Measurements from ENCODE around the gene DCBLD1. TPM values are rescaled to one million over a fixed set of nuclear protein-coding genes. Genes with fewer than 3 reads are reported as not detected.

DCBLD1 gene
- total and polyA plus RNA-seq, 2 of the 4 experiments (the other 2 are of a cell fraction) = 21.1 to 27.8 TPM

DNA sequence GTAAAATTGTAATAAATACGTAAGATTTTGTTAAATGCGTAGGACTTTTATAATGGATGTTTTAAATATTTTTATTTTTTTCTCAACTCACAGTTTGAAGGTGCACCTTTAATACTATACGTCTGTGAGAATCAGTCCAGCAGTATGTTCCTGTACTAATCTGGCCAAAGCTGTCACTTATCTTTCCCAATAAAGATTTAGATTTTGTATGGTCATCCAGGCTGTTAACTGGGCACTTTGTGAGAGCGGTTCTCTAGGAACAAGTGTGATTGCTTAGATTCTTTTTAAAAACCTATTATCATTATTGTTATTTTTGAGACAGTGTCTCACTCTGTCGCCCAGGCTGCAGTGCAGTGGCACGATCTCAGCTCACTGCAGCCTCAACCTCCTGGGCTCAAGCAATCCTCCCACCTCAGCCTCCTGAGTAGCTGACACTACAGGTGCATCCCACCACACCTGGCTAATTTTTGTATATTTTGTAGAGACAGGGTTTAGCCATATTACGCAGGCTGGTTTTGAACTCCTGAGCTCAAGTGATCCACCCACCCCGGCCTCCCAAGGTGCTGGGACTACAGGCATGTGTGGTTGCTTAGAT, 1.7 kb downstream of the DCBLD1 start:
- H3K9me1 ChIP-seq (ENCODE audit: insufficient read depth, low read length) = peaks cover 4% of the 10 kb centered on the region; the same call in 1 of the 2 replicates
- H3K23ac ChIP-seq (ENCODE audit: low read depth, low read length) = 0 out of 2 replicates have a peak overlapping the region, but pooled peaks have one; percentile 49
- H3K27ac ChIP-seq (ENCODE audit: insufficient read depth, low read length) = peak overlapping the region; percentile 16; the same call in 1 of the 2 replicates
- no peak overlapping the region for H2AK9ac ChIP-seq (replicated peaks; ENCODE audit: low read depth, low read length, poor library complexity)
- peaks cover 7% of the 10 kb centered on the region for H3K36me3 ChIP-seq (ENCODE audit: control insufficient read depth, insufficient read depth, low read length)
- peak overlapping the region; percentile 98 for H3K4me3 ChIP-seq (ENCODE audit: insufficient read depth, low read depth, low read length)
- peaks cover 9% of the 10 kb centered on the region for H3K4me1 ChIP-seq (ENCODE audit: control insufficient read depth, insufficient read depth, low read length)
- no peak overlapping the region; the same call in none of the 2 replicates for H3K4ac ChIP-seq (ENCODE audit: low read depth, low read length)
- H2BK15ac ChIP-seq (ENCODE audit: low read depth, low read length) = no peak overlapping the region
- 0 out of 2 replicates have a peak overlapping the region, but pooled peaks have one; percentile 96 for H3K56ac ChIP-seq (ENCODE audit: extremely low read depth, insufficient read depth, low read length)
- no peak overlapping the region for H4K91ac ChIP-seq (ENCODE audit: insufficient read depth, low read depth, low read length)
- H3K79me1 ChIP-seq (ENCODE audit: low read depth in 1 of 2, low read length in 2 of 2) = peaks cover 20 to 47% of the 10 kb centered on the region in 2 experiments
- H2BK20ac ChIP-seq (ENCODE audit: low read depth, low read length) = no peak overlapping the region
- POLR2A ChIA-PET (ENCODE audit: unreplicated experiment) = no interaction called here
- 0 out of 2 replicates have a peak overlapping the region, but pooled peaks have one; percentile 27 for H3K18ac ChIP-seq (ENCODE audit: low read depth, low read length)
- H3K9ac ChIP-seq (ENCODE audit: low read depth, low read length) = peak overlapping the region; percentile 32; the same call in 1 of the 2 replicates
- H2BK5ac ChIP-seq (ENCODE audit: low read depth, low read length, poor library complexity, severe bottlenecking) = peak overlapping the region; percentile 68
- no peaks in the 10 kb centered on the region for H3K27me3 ChIP-seq (ENCODE audit: control insufficient read depth, insufficient read depth, low read length)
- no peak overlapping the region for H2AFZ ChIP-seq (replicated peaks; ENCODE audit: low read length, poor library complexity)
- no peak overlapping the region for H2AK5ac ChIP-seq (ENCODE audit: low read depth, low read length)
- peak overlapping the region; percentile 16 for H2BK120ac ChIP-seq (ENCODE audit: low read depth, low read length)
- dilution Hi-C loops (cut with HindIII; ENCODE audit: low sequenced_read_pairs, unreplicated experiment) = no loop called here
- intact Hi-C loops (cut with micrococcal nuclease) = no loop called here
- CTCF ChIA-PET = interaction anchor here (1.0 to 1.8 kb wide), 4 partner anchors 27 to 74 kb away, joined by 3 to 5 read pairs (median 4); no protein-coding TSS in a partner anchor
- no peak overlapping the region for H4K5ac ChIP-seq (ENCODE audit: low read depth, low read length)
- no peak for DNase-seq
- H3K14ac ChIP-seq (replicated peaks; ENCODE audit: low read depth, low read length) = no peak overlapping the region; the same call in 1 of the 2 replicates
- 75% methylated on average over 2 of the region's 8 CpGs; no CpG with 5 or more reads in 1 of the 2 experiments for WGBS, 2 experiments (ENCODE audit: extremely low coverage in 2 of 2, insufficient read length in 1 of 2)
- peak overlapping the region; percentile 99 for H3K4me2 ChIP-seq (ENCODE audit: low read depth, low read length)
- in situ Hi-C loops (cut with MboI; ENCODE audit: low sequenced_read_pairs) = no loop called here
- BruUV-seq (replicated peaks) = no TSS peak
- H4K20me1 ChIP-seq (ENCODE audit: insufficient read depth, low read length) = no peaks in the 10 kb centered on the region; the same call in 1 of the 2 replicates
- TF ChIP-seq RFX5 (IDR thresholded peaks at IDR 0.05; ENCODE audit: low read depth, low read length) = no peak
- TF ChIP-seq, protein P1, sequence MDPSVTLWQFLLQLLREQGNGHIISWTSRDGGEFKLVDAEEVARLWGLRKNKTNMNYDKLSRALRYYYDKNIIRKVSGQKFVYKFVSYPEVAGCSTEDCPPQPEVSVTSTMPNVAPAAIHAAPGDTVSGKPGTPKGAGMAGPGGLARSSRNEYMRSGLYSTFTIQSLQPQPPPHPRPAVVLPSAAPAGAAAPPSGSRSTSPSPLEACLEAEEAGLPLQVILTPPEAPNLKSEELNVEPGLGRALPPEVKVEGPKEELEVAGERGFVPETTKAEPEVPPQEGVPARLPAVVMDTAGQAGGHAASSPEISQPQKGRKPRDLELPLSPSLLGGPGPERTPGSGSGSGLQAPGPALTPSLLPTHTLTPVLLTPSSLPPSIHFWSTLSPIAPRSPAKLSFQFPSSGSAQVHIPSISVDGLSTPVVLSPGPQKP (IDR thresholded peaks at IDR 0.05; ENCODE audit: borderline replicate concordance, low read depth, low read length) = no peak
- no peak for TF ChIP-seq POLR2A (IDR thresholded peaks at IDR 0.05; ENCODE audit: low read depth, low read length)
- TF ChIP-seq CHD1 (IDR thresholded peaks at IDR 0.05; ENCODE audit: low read depth, low read length) = no peak
- TF ChIP-seq NFE2L2 (IDR thresholded peaks at IDR 0.05; ENCODE audit: low read depth, low read length) = no peak
- TF ChIP-seq, protein P2, sequence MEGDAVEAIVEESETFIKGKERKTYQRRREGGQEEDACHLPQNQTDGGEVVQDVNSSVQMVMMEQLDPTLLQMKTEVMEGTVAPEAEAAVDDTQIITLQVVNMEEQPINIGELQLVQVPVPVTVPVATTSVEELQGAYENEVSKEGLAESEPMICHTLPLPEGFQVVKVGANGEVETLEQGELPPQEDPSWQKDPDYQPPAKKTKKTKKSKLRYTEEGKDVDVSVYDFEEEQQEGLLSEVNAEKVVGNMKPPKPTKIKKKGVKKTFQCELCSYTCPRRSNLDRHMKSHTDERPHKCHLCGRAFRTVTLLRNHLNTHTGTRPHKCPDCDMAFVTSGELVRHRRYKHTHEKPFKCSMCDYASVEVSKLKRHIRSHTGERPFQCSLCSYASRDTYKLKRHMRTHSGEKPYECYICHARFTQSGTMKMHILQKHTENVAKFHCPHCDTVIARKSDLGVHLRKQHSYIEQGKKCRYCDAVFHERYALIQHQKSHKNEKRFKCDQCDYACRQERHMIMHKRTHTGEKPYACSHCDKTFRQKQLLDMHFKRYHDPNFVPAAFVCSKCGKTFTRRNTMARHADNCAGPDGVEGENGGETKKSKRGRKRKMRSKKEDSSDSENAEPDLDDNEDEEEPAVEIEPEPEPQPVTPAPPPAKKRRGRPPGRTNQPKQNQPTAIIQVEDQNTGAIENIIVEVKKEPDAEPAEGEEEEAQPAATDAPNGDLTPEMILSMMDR (conservative IDR thresholded peaks at IDR 0.05; ENCODE audit: low read depth, low read length) = no peak
- TF ChIP-seq SMC3 (IDR thresholded peaks at IDR 0.05; ENCODE audit: low read depth, low read length) = no peak
- no peak for TF ChIP-seq MAFK (IDR thresholded peaks at IDR 0.05; ENCODE audit: low read depth, low read length)
- TF ChIP-seq CEBPB (IDR thresholded peaks at IDR 0.05; ENCODE audit: low read depth, low read length) = no peak
- TF ChIP-seq MXI1 (IDR thresholded peaks at IDR 0.05; ENCODE audit: borderline replicate concordance, low read depth, low read length) = no peak
- no peaks in the 10 kb centered on the region for H3K9me3 ChIP-seq (ENCODE audit: control insufficient read depth, insufficient read depth, low read length)
- H4K8ac ChIP-seq (ENCODE audit: low read depth in 2 of 2, low read length in 2 of 2) = 0 out of 4 replicates have a peak overlapping the region, but pooled peaks of 1 of the 2 experiments have one; percentile 30
- no peak for ATAC-seq (ENCODE audit: low read depth)
